GM19463 (cell line): Measurements from ENCODE around the gene TCTN1.
A peak's percentile ranks its signal among the peaks of the same experiment; 100 is the strongest.
"Not testable (repeated sequence)": the region's sequence is repeated elsewhere in the genome, so short reads cannot be mapped to it uniquely, and the experiment has no call there.

Source experiments
- ATAC-seq: cut with Tn5 transposase; IDR thresholded peaks from one replicate; pipeline ENCODE4 v1.9.1; 2021; ENCODE audit warnings: mild to moderate bottlenecking, moderate library complexity; ENCODE audit not compliant: unreplicated experiment

The TCTN1 gene

DNA sequence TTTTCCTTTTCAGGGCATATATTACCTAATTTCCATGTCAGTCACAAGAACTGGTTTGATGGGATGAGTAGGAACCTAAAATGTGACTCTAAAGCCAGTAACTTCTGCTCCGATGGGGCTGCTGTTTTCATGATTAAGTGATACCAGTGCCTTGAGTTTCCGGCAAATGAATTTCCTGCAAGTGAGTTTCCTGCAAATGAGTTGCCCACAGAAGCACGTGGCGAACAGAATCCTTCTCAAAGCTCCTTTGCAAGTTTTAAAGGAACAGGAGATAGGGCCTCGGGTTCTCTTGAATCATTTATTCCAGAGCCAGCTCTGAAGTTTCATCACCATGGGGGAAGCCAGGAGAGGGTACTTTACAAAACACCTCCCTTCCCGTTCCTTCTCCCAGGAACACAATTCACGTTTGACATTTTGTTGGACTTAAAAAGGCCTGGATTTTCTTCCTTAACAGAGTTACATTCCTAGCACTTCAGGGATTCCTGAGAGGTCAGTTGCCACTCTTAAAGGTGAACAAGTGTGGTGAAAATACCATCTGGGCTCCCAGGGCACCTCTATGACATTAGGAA is 28.6 kb upstream of the TCTN1 start:
- no peak for ATAC-seq

DNA sequence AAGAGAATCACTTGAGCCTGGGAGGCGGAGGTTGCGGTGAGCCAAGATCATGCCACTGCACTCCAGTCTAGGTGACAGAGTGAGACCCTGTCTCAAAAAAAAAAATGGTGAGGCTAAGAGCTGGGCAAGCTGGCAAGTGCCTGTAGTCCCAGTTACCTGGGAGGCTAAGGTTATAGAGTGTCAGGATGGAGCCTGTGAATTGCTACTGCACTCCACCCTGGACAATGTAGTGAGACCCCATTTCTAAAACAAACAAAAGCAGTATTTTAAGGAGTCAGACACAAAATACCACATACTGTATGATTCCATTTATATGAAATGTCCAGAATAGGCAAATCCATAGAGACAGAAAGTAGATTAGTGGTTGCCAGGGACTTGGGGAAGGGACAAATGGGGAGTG is 26.8 kb upstream of the TCTN1 start:
- ATAC-seq: not testable (repeated sequence)

DNA sequence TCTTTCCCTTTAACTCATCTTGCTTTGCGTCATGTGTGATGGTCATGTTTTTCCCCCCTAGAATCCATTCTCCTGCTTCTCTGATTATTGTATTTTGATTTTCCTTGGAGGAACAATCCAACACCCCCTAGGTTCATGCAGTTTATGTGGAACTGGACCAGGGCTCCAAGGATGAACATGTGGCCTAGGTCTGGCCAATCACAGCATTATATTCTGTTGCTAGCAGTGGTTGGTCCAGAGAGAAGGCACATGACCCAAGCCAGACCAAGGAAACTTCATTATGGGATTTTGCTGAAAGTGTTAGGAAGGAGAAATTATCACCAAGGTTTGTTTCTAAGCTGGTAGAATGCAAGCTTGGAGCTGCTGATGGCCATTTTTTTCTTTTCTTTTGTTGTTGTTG is 23.9 kb upstream of the TCTN1 start:
- ATAC-seq: no peak

DNA sequence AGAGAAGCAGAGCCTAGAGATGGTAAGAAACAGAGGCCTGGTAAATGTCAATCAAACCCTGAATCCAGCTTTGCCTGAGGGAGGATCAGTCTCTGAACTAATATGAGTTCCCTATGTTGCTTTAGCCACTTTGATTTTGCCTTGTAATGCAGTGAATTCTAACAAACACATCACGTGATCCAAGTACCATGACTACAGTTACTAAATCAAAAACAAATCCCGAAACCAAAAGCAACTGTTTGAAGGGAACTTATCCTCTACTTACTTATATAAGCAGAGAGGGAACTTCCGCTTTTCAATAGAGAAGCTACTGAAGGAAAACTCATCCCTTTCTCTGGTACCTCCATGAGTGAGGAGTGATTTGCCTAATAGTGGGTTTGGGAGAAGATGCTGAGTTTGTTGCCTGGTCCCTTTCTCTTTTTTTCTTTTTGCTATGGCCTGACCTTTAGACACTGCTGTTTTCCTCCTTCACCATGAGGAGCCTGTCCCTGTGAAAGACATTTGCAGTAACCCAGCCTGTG is 23.1 kb upstream of the TCTN1 start:
- ATAC-seq: peak; percentile 76

DNA sequence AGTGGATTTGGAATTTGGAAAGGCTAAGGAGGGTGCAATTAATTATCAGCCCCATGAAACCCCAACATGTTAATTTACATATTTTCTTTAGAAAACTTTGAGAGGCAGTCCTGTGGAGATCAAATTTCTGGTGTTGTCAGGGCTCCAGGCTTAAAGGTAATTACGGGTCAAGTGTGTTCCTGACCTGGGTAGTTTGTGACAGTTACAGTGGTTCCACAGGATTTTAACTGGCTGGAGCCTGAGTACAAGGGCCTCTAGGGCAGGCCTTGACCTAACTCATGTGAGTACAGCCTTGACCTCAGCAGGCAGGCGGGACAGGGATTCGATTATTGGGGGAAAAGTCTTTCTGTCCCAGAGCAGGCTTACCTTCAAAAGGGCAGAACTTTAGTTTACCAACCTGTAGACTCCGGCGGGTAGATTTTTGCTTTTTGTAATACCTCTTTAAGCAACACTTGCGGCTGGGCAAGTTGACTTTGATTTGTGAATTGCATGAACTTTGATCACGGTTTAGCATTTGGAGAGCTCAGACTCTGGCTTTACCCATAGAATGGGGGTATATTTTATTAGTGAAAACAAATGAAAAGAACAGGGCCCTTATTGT is 22.4 kb upstream of the TCTN1 start:
- ATAC-seq: no peak

DNA sequence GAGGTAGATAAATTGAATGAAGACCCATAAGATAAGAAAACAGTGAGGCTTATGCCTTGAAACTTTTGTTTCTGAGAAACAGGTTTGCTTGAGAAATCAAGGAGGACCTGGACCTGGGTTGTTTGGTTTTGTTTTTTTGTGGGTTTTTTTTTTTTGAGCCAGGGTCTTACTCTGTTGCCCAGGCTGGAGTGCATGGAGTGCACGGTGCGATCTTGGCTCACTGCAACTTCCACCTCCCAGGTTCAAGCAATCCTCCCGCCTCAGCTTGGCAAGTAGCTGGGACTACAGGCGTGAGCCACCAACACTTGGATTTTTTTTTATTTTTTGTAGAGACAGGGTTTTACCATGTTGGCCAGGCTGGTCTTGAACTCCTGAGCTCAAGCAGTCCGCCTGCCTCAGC is 21.9 kb upstream of the TCTN1 start:
- ATAC-seq: no peak

DNA sequence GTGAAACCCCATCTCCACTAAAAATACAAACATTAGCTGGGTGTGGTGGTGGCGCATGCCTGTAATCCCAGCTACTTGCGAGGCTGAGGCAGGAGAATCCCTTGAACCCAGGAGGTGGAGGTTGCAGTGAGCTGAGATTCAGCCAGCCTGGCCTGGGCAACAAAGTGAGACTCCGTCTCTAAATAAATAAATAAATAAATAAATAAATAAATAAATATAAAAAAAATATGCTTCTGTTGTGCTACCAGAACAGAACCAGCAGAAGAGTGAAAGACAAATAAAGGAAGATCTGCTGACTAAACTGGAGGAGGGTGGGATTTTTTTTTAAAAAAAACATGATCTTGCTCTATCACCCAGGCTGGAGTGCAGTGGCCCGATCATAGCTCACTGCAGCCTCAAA is 21.0 kb upstream of the TCTN1 start:
- not testable (repeated sequence) for ATAC-seq

DNA sequence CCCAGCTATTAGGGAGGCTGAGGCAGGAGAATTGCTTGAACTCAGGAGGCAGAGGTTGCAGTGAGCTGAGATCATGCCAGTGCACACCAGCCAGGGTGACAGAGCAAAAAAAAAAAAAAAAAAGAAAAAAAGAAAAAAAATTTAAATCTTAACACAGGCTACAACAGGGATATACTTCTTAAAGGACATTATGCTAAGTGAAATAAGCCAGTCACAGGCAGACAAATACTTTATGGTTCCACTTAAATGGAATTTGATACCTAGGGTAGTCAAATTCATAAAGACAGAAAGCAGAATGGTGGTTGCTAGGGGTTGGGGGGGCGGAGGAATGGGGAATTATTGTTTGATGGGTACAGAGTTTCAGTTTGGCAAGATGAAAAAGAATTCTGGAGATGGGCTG is 16.0 kb upstream of the TCTN1 start:
- no peak for ATAC-seq

DNA sequence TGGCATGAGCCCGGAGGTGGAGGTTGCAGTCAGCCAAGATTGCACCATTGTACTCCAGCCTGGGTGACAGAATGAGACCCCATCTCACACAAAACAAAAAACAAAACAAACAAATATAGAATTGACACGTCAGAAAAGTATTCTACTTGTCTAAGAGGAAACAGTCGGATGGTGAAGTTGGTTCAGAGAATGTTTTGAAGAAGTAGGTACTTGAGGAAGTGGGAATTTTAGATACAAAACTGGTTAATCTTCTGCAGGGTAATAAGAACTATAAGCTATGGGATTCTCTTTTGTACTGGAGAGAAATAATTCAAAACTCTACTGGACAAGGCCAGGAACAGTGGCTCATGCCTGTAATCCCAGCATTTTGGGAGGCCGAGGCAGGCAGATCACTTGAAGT is 14.6 kb upstream of the TCTN1 start:
- no peak for ATAC-seq

DNA sequence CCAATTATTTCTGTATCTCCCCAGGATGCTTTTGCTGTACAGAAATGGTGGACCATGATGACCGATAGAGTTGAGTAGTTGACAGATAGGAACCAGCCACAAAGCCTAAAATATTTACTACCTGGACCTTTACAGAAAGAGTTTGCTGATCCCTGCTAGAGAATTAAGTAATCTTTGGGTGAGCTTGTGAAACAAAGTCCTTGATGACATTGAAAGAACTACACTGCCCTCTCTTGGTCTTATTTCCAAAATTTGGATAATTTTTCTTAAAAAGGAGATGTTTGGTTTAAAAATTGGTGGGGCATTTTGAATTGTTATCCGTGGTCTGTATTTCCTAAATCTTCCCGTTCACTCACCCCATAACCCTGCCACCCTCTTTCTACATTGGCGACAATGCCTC is 13.7 kb upstream of the TCTN1 start:
- ATAC-seq: no peak

DNA sequence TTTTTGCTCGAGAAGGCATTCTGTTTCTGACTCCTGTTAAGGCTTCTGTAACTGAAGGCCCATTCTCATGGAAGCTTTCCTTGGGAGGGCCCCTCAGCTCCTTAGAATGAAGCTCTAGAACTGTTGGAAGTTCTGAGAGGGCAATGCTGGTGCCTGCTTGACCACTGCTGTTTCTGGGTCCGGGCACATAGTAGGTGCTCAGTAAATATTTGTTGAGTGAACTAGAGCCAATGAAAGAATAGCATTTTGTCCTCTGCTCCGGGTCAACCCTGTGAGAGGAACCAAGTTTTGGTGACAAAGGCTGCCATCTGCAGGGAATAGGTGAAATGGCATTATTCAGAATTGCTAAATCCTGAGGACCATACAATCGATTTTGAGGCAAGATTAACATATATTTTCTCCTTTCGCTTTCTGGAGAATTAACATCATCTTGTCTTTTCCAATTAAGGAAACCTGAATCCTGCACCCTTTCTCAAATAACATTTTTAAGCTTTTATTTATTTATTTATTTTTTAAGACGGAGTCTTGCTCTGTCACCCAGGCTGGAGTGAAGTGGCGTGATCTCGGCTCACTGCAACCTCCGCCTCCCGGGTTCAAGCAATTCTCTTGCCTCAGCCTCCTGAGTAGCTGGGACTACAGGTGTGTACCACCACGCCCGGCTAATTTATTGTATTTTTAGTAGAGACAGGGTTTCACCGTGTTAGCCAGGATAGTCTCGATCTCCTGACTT is 11.7 kb upstream of the TCTN1 start:
- not testable (repeated sequence) for ATAC-seq

DNA sequence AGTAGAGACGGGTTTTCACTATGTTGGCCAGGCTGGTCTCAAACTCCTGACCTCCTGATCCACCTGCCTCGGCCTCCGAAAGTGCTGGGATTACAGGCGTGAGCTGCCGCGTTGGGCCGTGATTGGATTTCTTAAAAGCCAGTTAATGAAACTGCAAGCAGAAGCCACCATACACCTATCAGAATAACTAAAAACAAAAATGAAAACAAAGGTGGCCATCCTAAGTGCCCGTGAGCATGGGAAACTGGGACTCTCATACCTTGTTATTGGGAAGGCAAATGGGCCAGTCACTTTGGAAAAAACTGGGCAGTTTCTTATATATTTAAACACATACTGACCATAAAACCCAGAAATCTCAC is 7.7 kb upstream of the TCTN1 start:
- no peak for ATAC-seq

DNA sequence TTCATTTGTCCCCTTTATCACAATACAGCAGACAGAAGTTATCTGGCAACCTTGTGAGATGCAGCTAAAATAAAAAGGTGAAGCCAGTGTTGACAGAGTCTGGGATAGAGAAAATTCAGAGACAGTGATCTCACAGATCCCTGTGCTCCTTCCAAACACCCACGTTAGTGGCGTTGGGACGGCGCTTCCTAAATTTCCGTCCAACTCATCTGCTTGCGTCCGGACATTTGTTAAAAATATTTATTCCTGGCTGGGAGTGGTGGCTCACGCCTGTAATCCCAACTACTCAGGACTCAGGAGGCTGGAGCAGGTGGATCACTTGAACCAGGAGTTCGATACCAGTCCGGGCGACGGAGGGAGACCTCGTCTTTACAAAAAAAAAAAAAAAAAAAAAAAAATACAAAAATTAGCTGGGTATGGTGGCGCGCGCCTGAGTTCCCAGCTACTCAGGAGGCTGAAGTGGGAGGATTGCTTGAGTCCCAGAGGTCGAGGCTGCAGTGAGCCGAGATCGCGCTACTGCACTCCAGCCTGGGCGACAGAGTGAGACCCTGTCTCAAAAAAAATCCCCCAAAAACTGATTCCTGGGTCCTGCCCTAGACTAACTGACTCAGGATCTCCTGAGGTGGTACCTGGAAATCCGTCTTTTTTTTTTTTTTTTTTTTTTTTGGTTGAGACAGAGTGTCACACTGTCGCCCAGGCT is 708 bp upstream of the TCTN1 start:
- ATAC-seq: no peak

DNA sequence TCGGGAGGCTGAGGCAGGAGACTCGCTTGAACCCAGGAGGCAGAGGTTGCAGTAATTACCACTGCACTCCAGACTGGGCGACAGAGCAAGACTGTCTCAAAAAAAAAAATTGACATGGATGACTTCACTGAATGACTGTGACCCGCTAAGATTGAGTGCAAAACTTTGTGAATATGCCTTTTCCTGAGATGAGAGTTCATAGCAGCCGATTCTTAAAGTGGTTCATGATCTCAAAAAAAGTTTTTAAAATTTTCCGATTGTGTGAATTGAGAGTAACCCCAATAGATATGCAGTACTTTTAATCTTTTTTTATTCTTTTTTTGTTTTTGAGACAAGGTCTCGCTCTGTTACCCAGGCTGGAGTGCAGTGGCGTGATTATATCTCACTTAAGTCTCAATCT is 1.2 kb downstream of the TCTN1 start:
- ATAC-seq: no peak

DNA sequence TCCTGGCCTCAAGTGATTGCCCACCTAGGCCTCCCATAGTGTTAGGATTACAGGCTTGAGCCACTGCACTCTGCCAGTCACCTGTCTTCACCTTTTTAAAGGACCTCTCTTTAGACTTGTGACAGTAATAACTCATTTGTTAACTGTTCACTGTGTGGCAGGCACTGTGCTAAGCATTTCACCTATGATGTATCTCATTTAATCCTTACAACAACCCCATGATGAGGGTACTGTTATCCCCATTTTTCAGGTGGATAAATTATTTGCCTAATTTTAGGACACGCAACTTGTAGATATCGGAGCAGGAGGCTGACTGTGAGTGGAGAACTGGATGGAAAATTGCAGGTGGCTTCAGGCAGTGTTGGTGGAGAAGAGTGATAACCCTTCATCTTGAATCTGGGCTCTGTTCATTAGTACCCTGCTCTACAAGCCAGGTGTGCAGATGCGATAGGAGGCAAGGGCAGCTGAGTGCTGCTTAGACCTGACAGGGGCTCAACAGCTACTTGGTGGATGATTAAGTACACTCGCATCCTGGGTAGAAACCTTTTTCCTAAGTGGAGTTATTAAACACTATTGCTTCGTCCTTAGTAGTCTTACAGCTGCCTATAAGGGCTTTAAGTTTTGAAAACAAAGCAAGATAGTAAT is 2.7 kb downstream of the TCTN1 start:
- ATAC-seq: no peak

DNA sequence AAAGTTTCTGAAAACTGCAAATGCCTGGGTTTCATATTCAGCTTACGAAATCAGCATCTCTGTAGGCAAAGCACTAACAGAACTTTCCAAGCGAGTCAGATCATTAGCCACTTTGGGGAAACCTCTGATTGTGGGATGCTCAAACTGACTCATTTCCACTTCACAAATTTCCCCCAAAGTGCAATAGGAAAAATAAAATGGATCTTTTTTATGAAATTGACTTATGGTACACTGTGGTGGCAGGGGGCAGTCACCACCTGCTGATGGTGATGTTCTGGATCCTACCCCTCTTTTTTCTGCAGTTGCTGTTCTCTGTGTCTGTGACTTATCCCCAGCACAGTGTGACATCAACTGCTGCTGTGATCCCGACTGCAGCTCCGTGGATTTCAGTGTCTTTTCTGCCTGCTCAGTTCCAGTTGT is 5.6 kb downstream of the TCTN1 start:
- peak; percentile 52 for ATAC-seq

DNA sequence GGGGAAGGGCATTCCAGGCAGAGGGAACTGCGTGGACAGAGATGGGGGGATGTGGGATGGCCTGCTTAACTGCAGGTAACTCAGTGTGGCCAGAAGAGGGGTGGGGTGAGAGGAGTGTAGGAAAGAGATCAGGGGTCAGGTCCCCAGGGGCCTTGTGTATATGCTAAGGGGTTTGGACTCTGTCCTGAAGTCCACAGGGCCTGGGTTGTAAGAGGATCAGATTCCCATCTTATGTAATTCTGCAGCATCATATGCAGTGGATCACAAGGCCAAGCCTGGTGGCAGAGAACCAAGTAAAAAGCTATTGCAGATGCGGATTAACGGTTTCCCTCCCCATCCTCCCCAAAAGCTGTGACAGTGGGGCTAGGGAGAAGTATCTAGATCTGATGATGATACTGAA is 8.7 kb downstream of the TCTN1 start:
- no peak for ATAC-seq

DNA sequence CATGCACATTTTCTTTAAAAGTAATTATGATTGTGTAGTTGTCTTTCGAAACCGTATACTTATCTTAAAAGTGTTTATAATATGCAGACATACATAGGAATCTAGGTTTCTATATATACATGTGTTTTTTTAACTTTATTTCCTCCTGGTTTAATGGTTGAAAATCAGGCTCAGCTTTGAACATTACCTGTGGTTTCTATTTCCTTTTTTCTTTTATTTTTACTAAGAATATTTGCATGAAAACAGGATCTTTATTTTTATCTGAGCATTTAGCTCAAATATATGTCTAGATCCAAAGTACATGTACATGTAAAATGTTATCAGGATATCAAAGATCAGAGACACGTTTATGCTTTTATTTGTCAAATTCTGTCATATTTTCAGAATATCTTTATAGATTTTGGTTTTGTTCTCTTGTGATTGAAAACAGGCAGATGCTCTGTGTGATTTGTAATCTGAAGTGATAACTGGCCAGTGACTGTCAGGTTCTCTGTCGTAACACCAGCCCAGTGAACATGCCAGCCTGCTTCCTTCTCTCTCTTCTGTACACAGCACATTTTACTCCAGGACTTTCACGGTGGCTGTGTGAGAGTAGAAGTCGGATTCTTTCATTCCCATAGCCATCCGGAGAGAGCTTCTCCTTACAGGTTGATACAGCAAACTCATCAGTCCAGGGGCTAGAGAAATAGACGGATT is 13.7 kb downstream of the TCTN1 start:
- ATAC-seq: no peak

DNA sequence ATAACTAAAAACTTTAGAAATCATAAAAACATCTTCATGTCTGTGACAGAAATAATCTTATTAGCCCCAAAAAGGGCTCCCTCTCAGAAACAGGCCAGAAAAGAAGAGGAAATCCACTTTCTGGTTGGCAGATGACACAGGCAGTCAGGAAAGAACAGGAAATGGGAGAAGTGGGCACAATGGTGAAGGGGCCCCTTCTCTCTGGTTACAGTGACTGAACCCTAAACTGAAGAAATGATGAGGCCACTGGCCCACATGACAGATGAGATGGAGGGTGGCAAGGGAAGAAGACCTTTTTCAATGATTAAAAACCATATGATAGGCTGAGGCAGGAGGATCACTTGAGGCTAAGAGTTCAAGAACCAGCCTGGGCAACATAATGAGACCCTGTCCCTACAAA is 21.1 kb downstream of the TCTN1 start:
- ATAC-seq: no peak

DNA sequence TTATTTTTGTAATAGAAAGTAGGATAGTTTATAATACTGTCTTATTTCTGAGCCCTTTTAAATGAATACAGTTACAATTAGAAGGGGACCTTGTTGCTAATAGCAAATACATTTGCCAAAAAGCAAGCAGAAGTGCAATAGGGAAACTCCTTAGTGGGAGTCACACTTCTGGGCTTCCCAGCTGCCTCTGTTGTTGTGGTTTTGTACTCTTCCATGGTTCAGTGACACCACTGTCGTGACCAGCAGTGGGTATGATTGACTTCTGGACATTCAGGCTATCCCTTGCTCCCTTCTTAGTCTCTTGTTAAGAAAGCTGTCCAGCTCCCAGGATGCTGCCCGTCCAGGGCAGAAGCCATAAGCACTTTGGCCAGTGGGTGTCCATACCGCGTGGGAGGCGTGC is 22.6 kb downstream of the TCTN1 start:
- ATAC-seq: no peak
